GM18502 (cell line): ENCODE measurements around the gene TMEM33.

Source experiments
- ATAC-seq: cut with Tn5 transposase; IDR thresholded peaks from one replicate; pipeline ENCODE4 v1.9.1; 2021; ENCODE audit warnings: mild to moderate bottlenecking; ENCODE audit not compliant: unreplicated experiment, poor library complexity

TMEM33 gene

GRCh38 chr4:41935652-41936021, 408 bp downstream of the TMEM33 start:
- ATAC-seq: peak; percentile 12

- ATAC-seq: no peak
These were observed 3.9 kb downstream of the TMEM33 start for GRCh38 chr4:41939016-41939626.

- ATAC-seq: no peak
These were observed 5.6 kb downstream of the TMEM33 start for GRCh38 chr4:41940834-41941233.

GRCh38 chr4:41943506-41943905, 8.3 kb downstream of the TMEM33 start:
- no peak for ATAC-seq

- no peak for ATAC-seq
These were observed 8.9 kb downstream of the TMEM33 start for GRCh38 chr4:41944089-41944488.

- ATAC-seq: no peak
These were observed 14.3 kb downstream of the TMEM33 start for GRCh38 chr4:41949531-41949930.

GRCh38 chr4:41957634-41958033, 22.4 kb downstream of the TMEM33 start:
- ATAC-seq: peak; percentile 52

- no peak for ATAC-seq
These were observed 27.9 kb downstream of the TMEM33 start for GRCh38 chr4:41963105-41963504.

- no peak for ATAC-seq
These were observed 29.2 kb downstream of the TMEM33 start for GRCh38 chr4:41964401-41964800.

- no peak for ATAC-seq
These were observed 32.2 kb downstream of the TMEM33 start for GRCh38 chr4:41967392-41967791.

- ATAC-seq: no peak
These were observed 34.4 kb downstream of the TMEM33 start for GRCh38 chr4:41969671-41970070.

GRCh38 chr4:41975341-41975740, 40.1 kb downstream of the TMEM33 start:
- no peak for ATAC-seq

- ATAC-seq: no peak
These were observed 41.7 kb downstream of the TMEM33 start for GRCh38 chr4:41976775-41977516.

- no peak for ATAC-seq
These were observed 42.5 kb downstream of the TMEM33 start for GRCh38 chr4:41977709-41978108.

- ATAC-seq: no peak
These were observed 46.2 kb downstream of the TMEM33 start, which contains the start of gene DCAF4L1 for GRCh38 chr4:41981456-41981855. DCAF4L1 (plus strand) TSS chr4:41981756; CDS start chr4:41981793, 37 bp downstream.

- no peak for ATAC-seq
These were observed 47.5 kb downstream of the TMEM33 start for GRCh38 chr4:41982716-41983115.

- ATAC-seq: no peak
These were observed 49.9 kb downstream of the TMEM33 start for GRCh38 chr4:41985151-41985550.

- peak; percentile 31 for ATAC-seq
These were observed 54.8 kb downstream of the TMEM33 start for GRCh38 chr4:41989994-41990364.

GRCh38 chr4:41990365-41991111, 55.3 kb downstream of the TMEM33 start, which contains the start of gene SLC30A9:
SLC30A9 (plus strand) TSS chr4:41990530; CDS start chr4:41990652, 122 bp downstream.
- ATAC-seq: peak; percentile 99

- no peak for ATAC-seq
These were observed 56.9 kb downstream of the TMEM33 start for GRCh38 chr4:41991916-41992767.
